SK-N-SH (cell line): ENCODE results near the gene ZFP92. TPM values are rescaled to one million over a fixed set of nuclear protein-coding genes. Genes with fewer than 3 reads are reported as not detected.

Experiments used
- CTCF ChIA-PET: fragments of 300-600, 350-600 bp; formaldehyde crosslinking; extraction: SDS; loops from one replicate; lab custom pipeline; 2021; lab: Yijun Ruan, JAX
- POLR2A ChIA-PET: fragments of 350-600 bp; sonication (Branson Sonifier 250); formaldehyde crosslinking; extraction: SDS; loops from one replicate; lab custom pipeline; 2020; ENCODE audit warnings: antibody characterized with exemption, inconsistent platforms; lab: Yijun Ruan, JAX
- DNase-seq: peaks from one replicate; pipeline ENCODE4 v3.0.0; 2012
- H2AFZ ChIP-seq: fragments of 200-600 bp; sonication (generic); 2 replicates; pipeline ENCODE4 v1.8.1; 2016; ENCODE audit warnings: antibody characterized with exemption, mild to moderate bottlenecking, low read depth
- H3F3A ChIP-seq: fragments of 200-600 bp; sonication (generic); replicated peaks from 2 replicates; pipeline ENCODE3; 2016; ENCODE audit warnings: antibody characterized with exemption, mild to moderate bottlenecking; ENCODE audit not compliant: insufficient read depth
- H3K27ac ChIP-seq, 2 experiments: fragments of 200-500 bp in 1 of 2; fragments of 200-600 bp in 1 of 2; sonication (Bioruptor generic) in 1 of 2; sonication (generic), shearing (Covaris generic) in 1 of 2; 2 replicates each; pipeline versions ENCODE4 v1.5.1 to v1.6.1; 2014 to 2016; ENCODE audit warnings: low read depth in 2 of 2, inconsistent platforms in 1 of 2, low read length in 1 of 2, mild to moderate bottlenecking in 1 of 2, mixed read lengths in 1 of 2
- H3K27me3 ChIP-seq: fragments of 200-600 bp; sonication (generic), shearing (Covaris generic); 2 replicates; pipeline ENCODE4 v1.6.1; 2016; ENCODE audit warnings: mixed run types; ENCODE audit not compliant: insufficient read depth
- H3K36me3 ChIP-seq, 2 experiments: fragments of 200-500 bp in 1 of 2; fragments of 200-600 bp in 1 of 2; sonication (Bioruptor generic) in 1 of 2; sonication (generic) in 1 of 2; replicated peaks in 1 of 2; 2 replicates each; pipeline versions ENCODE3 to v1.5.1; 2014 to 2016; ENCODE audit warnings: low read length in 1 of 2, mild to moderate bottlenecking in 1 of 2; ENCODE audit not compliant: insufficient read depth in 2 of 2, control insufficient read depth in 1 of 2
- H3K4me1 ChIP-seq, 2 experiments: fragments of 200-500 bp in 1 of 2; fragments of 200-600 bp in 1 of 2; sonication (Bioruptor generic) in 1 of 2; sonication (generic), shearing (Covaris generic) in 1 of 2; 2 replicates each; pipeline versions ENCODE4 v1.5.1 to v1.6.1; 2014 to 2016; ENCODE audit warnings: low read depth in 1 of 2, low read length in 1 of 2, mixed run types in 1 of 2; ENCODE audit not compliant: insufficient read depth in 2 of 2, control insufficient read depth in 1 of 2
- H3K4me2 ChIP-seq: fragments of 200-600 bp; sonication (generic), shearing (Covaris generic); 2 replicates; pipeline ENCODE4 v1.6.1; 2017; ENCODE audit warnings: mixed run types
- H3K4me3 ChIP-seq, 2 experiments: fragments of 200-500 bp in 1 of 2; fragments of 200-600 bp in 1 of 2; sonication (Bioruptor generic) in 1 of 2; sonication (generic), shearing (Covaris generic) in 1 of 2; 2 replicates each; pipeline versions ENCODE4 v1.5.1 to v1.8.1; 2014 to 2016; ENCODE audit warnings: low read depth in 2 of 2, inconsistent platforms in 1 of 2, low read length in 1 of 2, mild to moderate bottlenecking in 1 of 2, mixed read lengths in 1 of 2, moderate library complexity in 1 of 2
- H3K79me2 ChIP-seq: fragments of 200-600 bp; sonication (generic); 2 replicates; pipeline ENCODE4 v1.8.1; 2017; ENCODE audit warnings: mild to moderate bottlenecking; ENCODE audit not compliant: insufficient read depth
- H3K9ac ChIP-seq: fragments of 200-600 bp; sonication (generic); 2 replicates; pipeline ENCODE4 v1.6.1; 2017; ENCODE audit warnings: mixed run types
- H3K9me2 ChIP-seq: fragments of 200-600 bp; sonication (generic); 2 replicates; pipeline ENCODE4 v1.6.1; 2017; ENCODE audit warnings: mixed run types
- H3K9me3 ChIP-seq: fragments of 200-600 bp; sonication (generic); 2 replicates; pipeline ENCODE4 v1.6.1; 2017; ENCODE audit warnings: mixed run types, mild to moderate bottlenecking, moderate library complexity
- H4K20me1 ChIP-seq: fragments of 200-600 bp; sonication (generic); 2 replicates; pipeline ENCODE4 v1.6.1; 2017; ENCODE audit warnings: mild to moderate bottlenecking, mixed run types; ENCODE audit not compliant: insufficient read depth
- CHD2 ChIP-seq: fragments of 150-350 bp; IDR thresholded peaks from 2 replicates; pipeline ENCODE4 v1.6.1; 2018; ENCODE audit warnings: low read length; ENCODE audit not compliant: partially characterized antibody
- EP300 ChIP-seq, 2 experiments: IDR thresholded peaks; 2 replicates each; pipeline versions ENCODE4 v1.4.0 to v1.6.1; 2012; ENCODE audit warnings: borderline replicate concordance in 1 of 2, low read depth in 1 of 2, low read length in 1 of 2
- EZH2phosphoT487 ChIP-seq: fragments of 200-600 bp; sonication (generic); IDR thresholded peaks from 2 replicates; pipeline ENCODE4 v1.6.1; 2017; ENCODE audit warnings: low read depth, mixed run types, mild to moderate bottlenecking, antibody characterized with exemption, moderate library complexity, borderline replicate concordance
- FOXJ3 ChIP-seq: sonication (generic); formaldehyde crosslinking; IDR thresholded peaks from 2 replicates; pipeline ENCODE4 v1.5.1; 2020; ENCODE audit warnings: mild to moderate bottlenecking, missing genetic modification reagents
- FOXM1 ChIP-seq: IDR thresholded peaks from 2 replicates; pipeline ENCODE4 v1.4.0; 2012; ENCODE audit warnings: low read depth, mild to moderate bottlenecking
- GATA2 ChIP-seq: sonication (generic); formaldehyde crosslinking; IDR thresholded peaks from 2 replicates; pipeline ENCODE4 v1.5.0; 2020; ENCODE audit warnings: mild to moderate bottlenecking, missing genetic modification reagents
- MEF2A ChIP-seq: IDR thresholded peaks from 2 replicates; pipeline ENCODE4 v1.4.0; 2012; ENCODE audit warnings: low read depth, borderline replicate concordance
- MXI1 ChIP-seq: IDR thresholded peaks from 2 replicates; pipeline ENCODE4 v1.6.1; 2012; ENCODE audit warnings: mild to moderate bottlenecking, low read depth, low read length, improper control_type of control experiment
- NFIC ChIP-seq: IDR thresholded peaks from 2 replicates; pipeline ENCODE4 v1.4.0; 2012; ENCODE audit warnings: borderline replicate concordance
- NRF1 ChIP-seq: IDR thresholded peaks from 2 replicates; pipeline ENCODE4 v1.6.1; 2012; ENCODE audit warnings: low read depth, mild to moderate bottlenecking, low read length
- POLR2AphosphoS5 ChIP-seq: IDR thresholded peaks from 2 replicates; pipeline ENCODE4 v1.6.1; 2012; ENCODE audit warnings: low read depth, low read length
- RCOR1 ChIP-seq: fragments of 150-350 bp; IDR thresholded peaks from 2 replicates; pipeline ENCODE4 v1.6.1; 2017; ENCODE audit warnings: antibody characterized with exemption, low read length
- RFX5 ChIP-seq: IDR thresholded peaks from 2 replicates; pipeline ENCODE4 v1.6.1; 2012; ENCODE audit warnings: mild to moderate bottlenecking, improper control_type of control experiment, low read length
- SMC3 ChIP-seq: IDR thresholded peaks from 2 replicates; pipeline ENCODE4 v1.6.1; 2012; ENCODE audit warnings: low read depth, low read length, improper control_type of control experiment
- ZBTB33 ChIP-seq: IDR thresholded peaks from 2 replicates; pipeline ENCODE4 v1.4.0; 2012; ENCODE audit warnings: low read depth, borderline replicate concordance
- WGBS: methylation state at CpG from one replicate; pipeline ENCODE4 v1.1.6; 2017; ENCODE audit warnings: low lambda C conversion rate; 5-methylcytosine and 5-hydroxymethylcytosine counted together
- polyA plus RNA-seq, 3 experiments: library from polyadenylated mRNA; depleted of rRNA; stranded (reverse); fragments of >200 nt; gene quantifications; 2 replicates each; pipeline ENCODE4 v1.2.3, GENCODE V29; 2012
- TF ChIP-seq, protein P1 (sequence below): IDR thresholded peaks from 2 replicates; pipeline ENCODE4 v1.4.0; 2012; ENCODE audit warnings: low read depth

ZFP92 gene
- polyA plus RNA-seq, 1 of the 3 experiments (the other 2 are of a cell fraction), result 0.28 TPM

DNA sequence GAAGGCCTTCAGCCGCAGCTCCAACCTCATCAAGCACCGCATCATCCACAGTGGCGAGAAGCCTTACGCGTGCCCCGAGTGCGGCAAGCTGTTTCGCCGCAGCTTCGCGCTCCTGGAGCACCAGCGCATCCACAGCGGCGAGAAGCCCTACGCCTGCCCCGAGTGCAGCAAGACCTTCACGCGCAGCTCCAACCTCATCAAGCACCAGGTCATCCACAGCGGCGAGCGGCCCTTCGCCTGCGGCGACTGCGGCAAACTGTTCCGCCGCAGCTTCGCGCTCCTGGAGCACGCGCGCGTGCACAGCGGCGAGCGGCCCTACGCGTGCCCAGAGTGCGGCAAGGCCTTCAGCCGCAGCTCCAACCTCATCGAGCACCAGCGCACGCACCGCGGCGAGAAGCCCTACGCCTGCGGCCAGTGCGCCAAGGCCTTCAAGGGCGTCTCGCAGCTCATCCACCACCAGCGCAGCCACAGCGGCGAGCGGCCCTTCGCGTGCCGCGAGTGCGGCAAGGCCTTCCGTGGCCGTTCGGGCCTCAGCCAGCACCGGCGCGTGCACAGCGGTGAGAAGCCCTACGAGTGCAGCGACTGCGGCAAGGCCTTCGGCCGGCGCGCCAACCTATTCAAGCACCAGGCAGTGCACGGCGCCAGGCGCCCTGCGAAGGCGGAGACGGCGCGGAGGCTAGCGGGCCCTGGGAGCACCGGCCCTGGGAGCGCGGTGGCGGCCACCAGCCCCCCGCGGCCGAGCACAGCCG lies 9.8 kb downstream of the ZFP92 start:
- no peak for TF ChIP-seq GATA2
- TF ChIP-seq, protein P1, sequence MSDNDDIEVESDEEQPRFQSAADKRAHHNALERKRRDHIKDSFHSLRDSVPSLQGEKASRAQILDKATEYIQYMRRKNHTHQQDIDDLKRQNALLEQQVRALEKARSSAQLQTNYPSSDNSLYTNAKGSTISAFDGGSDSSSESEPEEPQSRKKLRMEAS, result no peak
- TF ChIP-seq NFIC, result no peak
- TF ChIP-seq ZBTB33, result no peak
- no peak for TF ChIP-seq SMC3
- TF ChIP-seq EP300 (IDR thresholded peaks at IDR 0.05; ENCODE audit: borderline replicate concordance in 1 of 2, low read depth in 1 of 2, low read length in 1 of 2), result no peak
- no peaks in the 10 kb centered on the region for H3K9me2 ChIP-seq
- 96% methylated on average over 36 of the region's 91 CpGs for WGBS
- peaks cover 4% of the 10 kb centered on the region; the same call in 1 of the 2 replicates for H3K27me3 ChIP-seq
- H2AFZ ChIP-seq, result no peak overlapping the region
- no peaks in the 10 kb centered on the region for H3K36me3 ChIP-seq
- no peaks in the 10 kb centered on the region for H3K9me3 ChIP-seq
- no peaks in the 10 kb centered on the region for H3F3A ChIP-seq
- no peaks in the 10 kb centered on the region for H4K20me1 ChIP-seq
- POLR2A ChIA-PET, result no interaction called here
- no peak for DNase-seq
- H3K4me1 ChIP-seq, result no peaks in the 10 kb centered on the region
- no peak overlapping the region for H3K27ac ChIP-seq
- no peaks in the 10 kb centered on the region for H3K79me2 ChIP-seq
- no peak overlapping the region for H3K4me2 ChIP-seq
- CTCF ChIA-PET, result no interaction called here
- H3K4me3 ChIP-seq, result no peak overlapping the region
- H3K9ac ChIP-seq, result no peak overlapping the region

DNA sequence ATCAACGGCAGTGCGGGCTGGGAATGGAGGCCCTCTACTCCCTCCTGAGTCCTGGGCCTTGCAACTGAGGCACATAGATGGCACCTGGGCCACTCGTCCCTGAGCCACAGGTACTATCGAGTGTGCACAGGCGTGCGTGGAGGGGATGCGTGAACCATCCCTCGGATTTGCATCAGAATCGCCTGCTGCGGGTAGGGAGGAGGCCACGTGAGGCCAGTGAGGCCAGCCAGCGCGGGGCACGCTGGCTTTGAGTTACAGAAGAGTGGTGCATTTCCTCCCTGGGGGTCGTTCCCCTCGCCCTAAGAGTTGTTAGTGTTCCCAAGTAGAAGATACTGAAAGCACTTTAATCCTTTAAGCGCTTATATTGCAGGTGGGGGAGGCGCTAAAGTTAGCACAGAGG lies 10.6 kb downstream of the ZFP92 start:
- no peaks in the 10 kb centered on the region for H3K36me3 ChIP-seq
- H3K4me2 ChIP-seq, result no peak overlapping the region
- no peak overlapping the region for H3K4me3 ChIP-seq
- H3K27me3 ChIP-seq, result peaks cover 8% of the 10 kb centered on the region; the same call in 1 of the 2 replicates
- H3K9ac ChIP-seq, result no peak overlapping the region
- H3K4me1 ChIP-seq, result no peaks in the 10 kb centered on the region
- no peaks in the 10 kb centered on the region for H3K9me2 ChIP-seq
- TF ChIP-seq MXI1 (no peak), MEF2A (no peak), CHD2 (no peak), FOXJ3 (CRISPR knock-in tag) (no peak), SMC3 (no peak), FOXM1 (no peak), EZH2phosphoT487 (no peak), RFX5 (no peak), NRF1 (no peak), EP300 (IDR thresholded peaks at IDR 0.05; ENCODE audit: borderline replicate concordance in 1 of 2, low read depth in 1 of 2, low read length in 1 of 2) (no peak), POLR2AphosphoS5 (no peak), RCOR1 (no peak), ZBTB33 (no peak)
- DNase-seq, result no peak
- H3K9me3 ChIP-seq, result no peaks in the 10 kb centered on the region
- no peaks in the 10 kb centered on the region for H3K79me2 ChIP-seq
- WGBS, result 53% methylated on average over 16 of the region's 18 CpGs
- H4K20me1 ChIP-seq, result no peaks in the 10 kb centered on the region
- H2AFZ ChIP-seq, result no peak overlapping the region
- no peaks in the 10 kb centered on the region for H3F3A ChIP-seq
- POLR2A ChIA-PET, result no interaction called here
- CTCF ChIA-PET, result no interaction called here
- no peak overlapping the region for H3K27ac ChIP-seq
